IPS-18a (cell line): ENCODE measurements around the gene NUBP1.
A peak's percentile ranks its signal among the peaks of the same experiment; 100 is the strongest.

Experiments
- H3K27ac ChIP-seq: one replicate; pipeline ENCODE4 v1.5.1; 2013; ENCODE audit warnings: low read length
- H3K27me3 ChIP-seq: one replicate; pipeline ENCODE4 v1.6.1; 2013; ENCODE audit warnings: mild to moderate bottlenecking, low read length; ENCODE audit not compliant: control insufficient read depth, insufficient read depth
- H3K36me3 ChIP-seq: one replicate; pipeline ENCODE4 v1.6.1; 2013; ENCODE audit warnings: low read depth, low read length; ENCODE audit not compliant: control insufficient read depth
- H3K4me1 ChIP-seq: one replicate; pipeline ENCODE4 v1.6.1; 2013; ENCODE audit warnings: low read depth, low read length; ENCODE audit not compliant: control insufficient read depth
- H3K4me3 ChIP-seq: one replicate; pipeline ENCODE4 v1.5.1; 2013; ENCODE audit warnings: low read length
- H3K9ac ChIP-seq: one replicate; pipeline ENCODE4 v1.6.1; 2013; ENCODE audit warnings: mild to moderate bottlenecking, low read length, moderate library complexity
- H3K9me3 ChIP-seq: one replicate; pipeline ENCODE4 v1.6.1; 2013; ENCODE audit warnings: low read depth, low read length; ENCODE audit not compliant: control insufficient read depth

NUBP1 gene

GRCh38 chr16:10743610-10744369 is at the start of gene NUBP1:
NUBP1 (plus strand) TSS chr16:10743842; CDS start chr16:10743864, 22 bp downstream.
- Histone ChIP-seq H3K9ac (peak within 1 kb of the TSS; percentile 85), H3K27me3 (no peaks in the 10 kb centered on the region), H3K4me1 (peaks cover 5% of the 10 kb centered on the region), H3K36me3 (peaks cover 5% of the 10 kb centered on the region), H3K4me3 (peak within 1 kb of the TSS; percentile 92), H3K9me3 (no peaks in the 10 kb centered on the region), H3K27ac (peak within 1 kb of the TSS; percentile 63)

- H3K27me3 ChIP-seq = no peaks in the 10 kb centered on the region
- no peak overlapping the region for H3K27ac ChIP-seq
- no peak overlapping the region for H3K9ac ChIP-seq
- no peaks in the 10 kb centered on the region for H3K4me1 ChIP-seq
- no peak overlapping the region for H3K4me3 ChIP-seq
- no peaks in the 10 kb centered on the region for H3K36me3 ChIP-seq
- no peaks in the 10 kb centered on the region for H3K9me3 ChIP-seq
These were observed 49.8 kb upstream of the NUBP1 start for GRCh38 chr16:10693889-10694288.

- no peak overlapping the region for H3K4me3 ChIP-seq
- no peaks in the 10 kb centered on the region for H3K4me1 ChIP-seq
- no peak overlapping the region for H3K27ac ChIP-seq
- no peaks in the 10 kb centered on the region for H3K27me3 ChIP-seq
- no peaks in the 10 kb centered on the region for H3K9me3 ChIP-seq
- no peak overlapping the region for H3K9ac ChIP-seq
- no peaks in the 10 kb centered on the region for H3K36me3 ChIP-seq
These were observed 49.3 kb upstream of the NUBP1 start for GRCh38 chr16:10694306-10694705.

GRCh38 chr16:10694830-10695229 is 48.8 kb upstream of the NUBP1 start, which contains the start of gene TEKT5:
TEKT5 (minus strand) TSS chr16:10694930; CDS start chr16:10694873, 57 bp downstream.
- no peak within 1 kb of the TSS for H3K9ac ChIP-seq
- H3K9me3 ChIP-seq = no peaks in the 10 kb centered on the region
- H3K27me3 ChIP-seq = no peaks in the 10 kb centered on the region
- no peak within 1 kb of the TSS for H3K27ac ChIP-seq
- no peak within 1 kb of the TSS for H3K4me3 ChIP-seq
- H3K36me3 ChIP-seq = no peaks in the 10 kb centered on the region
- H3K4me1 ChIP-seq = no peaks in the 10 kb centered on the region

- no peaks in the 10 kb centered on the region for H3K36me3 ChIP-seq
- no peaks in the 10 kb centered on the region for H3K4me1 ChIP-seq
- H3K27ac ChIP-seq = no peak overlapping the region
- H3K9ac ChIP-seq = no peak overlapping the region
- peaks cover 5% of the 10 kb centered on the region for H3K9me3 ChIP-seq
- H3K27me3 ChIP-seq = no peaks in the 10 kb centered on the region
- H3K4me3 ChIP-seq = no peak overlapping the region
These were observed 43.9 kb upstream of the NUBP1 start for GRCh38 chr16:10699756-10700155.

GRCh38 chr16:10708969-10709368 is 34.7 kb upstream of the NUBP1 start:
- Histone ChIP-seq H3K9ac (no peak overlapping the region), H3K9me3 (no peaks in the 10 kb centered on the region), H3K27ac (no peak overlapping the region), H3K27me3 (no peaks in the 10 kb centered on the region), H3K4me1 (no peaks in the 10 kb centered on the region), H3K36me3 (no peaks in the 10 kb centered on the region), H3K4me3 (no peak overlapping the region)

GRCh38 chr16:10728003-10728887 is 15.4 kb upstream of the NUBP1 start:
- Histone ChIP-seq H3K4me1 (no peaks in the 10 kb centered on the region), H3K27ac (no peak overlapping the region), H3K9ac (no peak overlapping the region), H3K27me3 (no peaks in the 10 kb centered on the region), H3K4me3 (no peak overlapping the region), H3K9me3 (no peaks in the 10 kb centered on the region), H3K36me3 (no peaks in the 10 kb centered on the region)

- Histone ChIP-seq H3K36me3 (no peaks in the 10 kb centered on the region), H3K9ac (no peak overlapping the region), H3K27me3 (no peaks in the 10 kb centered on the region), H3K4me1 (no peaks in the 10 kb centered on the region), H3K4me3 (no peak overlapping the region), H3K27ac (no peak overlapping the region), H3K9me3 (no peaks in the 10 kb centered on the region)
These were observed 14.3 kb upstream of the NUBP1 start for GRCh38 chr16:10729104-10730048.

- Histone ChIP-seq H3K27me3 (no peaks in the 10 kb centered on the region), H3K9ac (no peak overlapping the region), H3K36me3 (no peaks in the 10 kb centered on the region), H3K4me3 (no peak overlapping the region), H3K27ac (no peak overlapping the region), H3K9me3 (no peaks in the 10 kb centered on the region), H3K4me1 (no peaks in the 10 kb centered on the region)
These were observed 11.9 kb upstream of the NUBP1 start for GRCh38 chr16:10731790-10732189.

- H3K4me3 ChIP-seq = no peak overlapping the region
- no peaks in the 10 kb centered on the region for H3K4me1 ChIP-seq
- H3K9ac ChIP-seq = peak overlapping the region; percentile 17
- no peaks in the 10 kb centered on the region for H3K36me3 ChIP-seq
- no peaks in the 10 kb centered on the region for H3K9me3 ChIP-seq
- no peaks in the 10 kb centered on the region for H3K27me3 ChIP-seq
- H3K27ac ChIP-seq = no peak overlapping the region
These were observed 6.5 kb upstream of the NUBP1 start for GRCh38 chr16:10737068-10737625.
